Measurements from ENCODE around the gene PYGM. TPM values are rescaled to one million over a fixed set of nuclear protein-coding genes. Genes with fewer than 3 reads are reported as not detected.

Gene PYGM
- total RNA-seq, 8 experiments from 2014 or later = 0.31 to 12.8 (median 2.2) TPM

DNA sequence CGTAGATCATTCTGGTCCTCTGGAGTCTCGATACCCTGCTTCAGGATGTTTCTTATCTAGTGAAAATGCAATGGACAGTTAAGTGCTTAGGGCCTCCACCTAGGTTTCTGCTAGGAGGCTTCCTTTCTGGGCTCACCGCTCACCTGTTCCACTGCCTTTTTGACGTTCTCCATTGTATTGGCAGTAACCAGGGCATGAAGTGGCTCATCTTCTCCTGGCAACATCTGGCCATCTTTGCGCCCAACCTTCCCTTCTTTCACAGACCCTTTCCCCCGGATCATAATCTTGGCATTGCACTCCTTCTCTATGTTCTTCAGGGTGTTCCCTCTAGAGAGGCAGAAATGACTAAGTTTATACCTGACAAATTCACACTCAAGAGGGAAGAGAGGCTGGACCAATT, 9.5 kb upstream of the PYGM start:
- Histone ChIP-seq H3K27ac (no peak overlapping the region), H3K4me3 (no peak overlapping the region), H3K4me1 (replicated peaks in 1 of 2) (peaks cover 7 to 10% of the 10 kb centered on the region in 2 donors)
- 85 to 100% (median 98%) methylated on average over 1 to 6 of the region's 6 CpGs; no CpG with 5 or more reads in 2 of the 10 experiments for WGBS, 10 experiments
- ATAC-seq (replicated peaks in 6 of 8) = no peak
- in situ Hi-C loops (cut with MboI; ENCODE audit: low pct_unique_long_range_greater_than_20kb in 2 of 9, low sequenced_read_pairs in 9 of 9, unreplicated experiment in 9 of 9) = no loop called here

DNA sequence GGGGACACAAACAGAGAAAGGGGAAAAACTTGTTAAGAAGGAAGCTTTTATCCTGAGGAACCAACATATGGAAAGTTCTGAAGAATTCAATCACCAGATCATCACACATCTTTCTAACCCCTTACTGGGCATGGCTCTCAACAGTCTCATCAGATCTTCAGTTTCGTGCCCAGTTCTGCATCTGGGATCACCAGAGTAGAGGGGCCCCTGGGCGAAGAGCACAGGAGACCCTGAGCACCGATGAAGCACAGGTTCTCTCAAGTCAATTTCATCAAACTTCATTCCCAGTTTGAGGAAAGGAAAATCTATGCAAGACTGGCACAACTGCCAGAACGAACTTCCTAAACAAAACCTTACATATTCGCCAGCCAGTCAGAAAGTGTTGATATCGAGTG, 8.5 kb upstream of the PYGM start:
- WGBS, 10 experiments = 70 to 100% (median 93%) methylated on average over 1 to 5 of the region's 6 CpGs; no CpG with 5 or more reads in 2 of the 10 experiments
- no peak for ATAC-seq (replicated peaks in 6 of 8)
- H3K27ac ChIP-seq = no peak overlapping the region

DNA sequence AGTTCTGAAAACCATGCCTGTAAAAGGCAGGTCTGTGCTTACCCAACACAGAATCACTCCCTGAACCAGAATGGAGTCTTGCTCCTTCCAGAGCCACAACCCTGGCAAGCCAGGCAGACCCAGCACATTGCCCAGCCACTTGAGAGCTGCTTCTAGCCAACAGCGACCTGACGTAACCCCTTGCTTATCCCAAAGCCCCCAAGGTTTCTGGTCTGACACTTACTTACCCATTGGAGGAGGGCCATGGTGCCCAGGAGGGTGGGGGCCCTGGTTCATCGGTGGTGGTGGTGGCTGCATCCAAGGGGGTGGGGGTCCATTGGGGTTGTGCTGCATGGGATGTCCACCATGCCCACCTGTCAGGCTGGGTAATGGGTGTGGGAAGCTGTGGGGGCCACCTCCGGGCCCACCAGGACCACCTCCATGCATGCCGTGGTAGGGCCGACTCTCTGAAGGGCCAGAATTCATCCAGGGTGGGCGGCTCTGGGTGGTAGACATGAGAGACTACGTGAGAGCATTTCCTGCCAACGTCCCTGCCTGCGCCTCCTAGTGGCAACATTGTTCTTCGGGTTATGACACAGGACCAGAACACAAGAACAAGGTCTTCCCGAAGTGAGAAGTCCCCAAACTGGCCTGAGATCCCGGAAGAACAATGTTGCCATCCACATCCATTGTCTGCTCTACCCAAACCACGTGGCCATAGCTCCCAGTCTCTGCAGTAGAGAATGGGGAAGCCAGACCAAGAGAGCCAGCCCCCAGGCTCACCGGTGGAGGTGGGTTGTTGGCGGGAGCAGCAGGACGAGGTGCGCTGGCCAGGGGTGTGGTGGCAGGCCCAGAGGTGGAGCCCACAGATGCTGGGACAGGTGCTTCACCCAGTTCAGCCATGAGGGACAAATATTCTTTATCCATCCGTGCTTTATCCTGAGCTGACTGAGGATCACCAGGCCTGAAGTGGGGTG, 7.8 kb upstream of the PYGM start:
- peaks cover 24 to 27% of the 10 kb centered on the region in 2 donors for H3K4me1 ChIP-seq (replicated peaks in 1 of 2)
- in situ Hi-C loops (cut with MboI; ENCODE audit: low pct_unique_long_range_greater_than_20kb in 2 of 9, low sequenced_read_pairs in 9 of 9, unreplicated experiment in 9 of 9) = no loop called here
- H3K27ac ChIP-seq = no peak overlapping the region
- 0 to 100% (median 57%) methylated on average over 1 to 7 of the region's 19 CpGs; no CpG with 5 or more reads in 4 of the 10 experiments for WGBS, 10 experiments
- peak in 6 of 8 experiments; percentile 8 to 60 (median 15) for ATAC-seq (replicated peaks in 6 of 8)
- H3K4me3 ChIP-seq = no peak overlapping the region

More for the DNA sequence above, 8.5 kb upstream of the PYGM start:
- in situ Hi-C loops (cut with MboI; ENCODE audit: low pct_unique_long_range_greater_than_20kb in 2 of 9, low sequenced_read_pairs in 9 of 9, unreplicated experiment in 9 of 9) = no loop called here
- Histone ChIP-seq H3K4me1 (replicated peaks in 1 of 2) (peaks cover 17 to 20% of the 10 kb centered on the region in 2 donors), H3K4me3 (no peak overlapping the region)

DNA sequence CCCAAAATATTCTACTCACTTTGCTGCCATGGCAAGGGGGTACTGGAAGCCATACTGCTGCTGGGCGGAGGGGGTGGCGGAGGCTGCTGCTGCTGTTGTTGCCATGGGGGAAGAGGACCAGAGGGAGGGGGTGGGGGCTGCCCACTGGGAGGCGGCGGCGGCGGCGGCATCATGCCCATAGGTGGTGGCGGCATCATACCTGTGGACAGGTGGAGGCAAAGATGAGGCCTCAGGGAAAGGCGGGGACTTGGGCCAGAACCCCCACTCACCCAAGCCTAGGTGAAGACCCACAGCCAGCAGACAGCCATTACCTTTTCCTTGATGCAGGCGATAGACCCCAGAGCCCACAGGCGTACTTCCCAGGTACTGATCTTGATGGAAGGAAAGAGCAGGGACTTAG, 7.1 kb upstream of the PYGM start:
- no peak for ATAC-seq (replicated peaks in 6 of 8)
- 80 to 100% (median 100%) methylated on average over 1 to 2 of the region's 11 CpGs; no CpG with 5 or more reads in 6 of the 10 experiments for WGBS, 10 experiments
- H3K27ac ChIP-seq = no peak overlapping the region
- in situ Hi-C loops (cut with MboI; ENCODE audit: low pct_unique_long_range_greater_than_20kb in 2 of 9, low sequenced_read_pairs in 9 of 9, unreplicated experiment in 9 of 9) = no loop called here
- H3K4me3 ChIP-seq = no peak overlapping the region
- peaks cover 31 to 34% of the 10 kb centered on the region in 2 donors for H3K4me1 ChIP-seq (replicated peaks in 1 of 2)

DNA sequence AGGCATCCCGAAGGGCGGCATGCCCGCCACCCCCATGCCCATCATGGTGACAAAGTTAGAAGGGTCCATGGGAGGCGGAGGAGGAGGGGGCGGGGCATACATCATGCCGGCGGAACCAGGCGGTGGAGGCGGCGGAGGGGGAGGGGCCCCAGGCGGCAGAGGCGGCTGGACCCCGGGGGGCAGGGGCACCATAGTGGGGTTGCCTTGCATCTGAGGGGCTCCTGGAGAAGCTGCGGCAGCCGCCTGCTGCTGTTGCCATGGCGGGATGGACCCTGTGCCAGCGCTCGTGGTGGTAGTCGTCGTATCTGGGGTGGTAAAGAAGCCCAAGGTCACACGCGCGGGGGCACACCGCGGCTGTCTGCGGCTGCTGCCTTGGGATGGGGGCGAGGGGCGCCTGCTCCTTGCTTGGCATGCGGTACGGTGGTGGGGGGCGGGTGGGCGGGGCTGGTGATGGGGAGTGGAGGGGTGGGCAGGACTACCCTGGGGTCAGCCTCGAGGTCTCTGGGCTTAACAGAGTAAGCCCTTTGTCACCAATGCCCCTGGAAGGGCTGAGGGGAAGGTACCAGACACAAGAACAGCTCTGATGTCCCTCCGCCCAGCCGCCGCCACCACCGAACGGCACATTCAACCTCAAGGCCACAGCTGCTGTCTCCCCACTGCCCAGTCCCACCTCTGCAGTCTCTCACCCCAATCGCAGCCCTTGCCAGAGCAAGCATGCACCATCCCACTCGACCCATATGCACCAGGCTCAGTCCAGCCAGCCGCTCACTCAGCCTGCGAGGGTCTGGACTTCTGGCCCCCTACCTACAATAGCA, 6.3 kb upstream of the PYGM start:
- Histone ChIP-seq H3K27ac (no peak overlapping the region), H3K4me3 (no peak overlapping the region), H3K4me1 (replicated peaks in 1 of 2) (peaks cover 37 to 38% of the 10 kb centered on the region in 2 donors)
- WGBS, 10 experiments = 90% methylated on average over 2 of the region's 42 CpGs; no CpG with 5 or more reads in 9 of the 10 experiments
- in situ Hi-C loops (cut with MboI; ENCODE audit: low pct_unique_long_range_greater_than_20kb in 2 of 9, low sequenced_read_pairs in 9 of 9, unreplicated experiment in 9 of 9) = no loop called here
- ATAC-seq (replicated peaks in 6 of 8) = peak in 1 of 8 experiments; percentile 5

DNA sequence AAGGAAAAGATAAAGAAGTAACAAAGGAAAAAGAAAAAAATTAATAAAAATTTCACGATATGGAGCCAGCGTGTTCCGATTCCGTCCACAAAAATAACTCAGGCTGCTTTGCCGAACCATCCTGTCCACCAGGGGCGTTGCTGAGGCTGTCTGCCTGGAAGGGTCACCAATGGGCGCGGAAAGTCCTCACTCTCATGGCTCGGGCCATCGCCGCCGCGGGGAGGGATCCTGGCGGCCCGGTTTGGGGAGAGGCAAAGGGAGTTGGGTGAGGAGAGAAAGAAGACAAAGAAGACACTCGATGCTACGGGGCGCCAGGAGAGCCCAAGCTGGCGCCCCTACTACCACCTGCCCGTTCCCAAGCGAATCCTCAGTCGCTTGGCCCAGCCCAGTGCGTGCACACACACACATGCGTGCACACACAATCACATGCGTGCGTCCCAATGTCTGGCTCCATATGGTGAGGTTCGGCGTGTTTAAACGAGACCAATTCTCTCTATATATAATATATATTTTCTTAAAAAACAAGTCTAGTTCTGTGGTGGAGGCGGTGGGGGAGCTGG, 5.6 kb upstream of the PYGM start:
- Histone ChIP-seq H3K4me1 (replicated peaks in 1 of 2) (peaks cover 42 to 44% of the 10 kb centered on the region in 2 donors), H3K27ac (no peak overlapping the region)

DNA sequence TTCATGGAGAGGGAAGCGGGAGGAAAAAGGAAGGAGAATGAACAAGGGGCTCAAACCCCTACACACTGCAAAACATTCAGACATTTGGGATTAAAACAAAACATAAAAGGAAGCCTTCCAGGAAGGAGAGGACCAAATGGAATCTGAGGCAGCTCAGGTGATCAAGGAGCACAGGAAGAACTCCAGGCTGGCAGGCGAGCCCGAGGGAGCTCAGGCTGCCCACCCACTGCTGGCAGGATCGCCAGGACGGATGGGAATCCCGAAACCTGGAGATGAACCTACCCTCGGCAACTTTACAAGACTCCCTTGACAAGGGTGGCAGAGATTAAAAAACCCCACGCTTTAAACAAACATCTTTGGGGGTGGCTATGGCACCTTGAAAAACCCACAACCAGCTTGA, 5.0 kb upstream of the PYGM start:
- Histone ChIP-seq H3K4me3 (no peak overlapping the region), H3K4me1 (replicated peaks in 1 of 2) (peaks cover 49 to 50% of the 10 kb centered on the region in 2 donors), H3K27ac (peak overlapping the region in 1 of 2 donors; percentile 15)
- WGBS, 10 experiments = 63 to 100% (median 84%) methylated on average over 1 to 7 of the region's 8 CpGs; no CpG with 5 or more reads in 1 of the 10 experiments
- in situ Hi-C loops (cut with MboI; ENCODE audit: low pct_unique_long_range_greater_than_20kb in 2 of 9, low sequenced_read_pairs in 9 of 9, unreplicated experiment in 9 of 9) = no loop called here
- ATAC-seq (replicated peaks in 6 of 8) = no peak

More for the DNA sequence above, 5.6 kb upstream of the PYGM start:
- in situ Hi-C loops (cut with MboI; ENCODE audit: low pct_unique_long_range_greater_than_20kb in 2 of 9, low sequenced_read_pairs in 9 of 9, unreplicated experiment in 9 of 9) = no loop called here
- no peak for ATAC-seq (replicated peaks in 6 of 8)
- H3K4me3 ChIP-seq = no peak overlapping the region
- WGBS, 10 experiments = 79 to 100% (median 86%) methylated on average over 1 to 17 of the region's 30 CpGs; no CpG with 5 or more reads in 3 of the 10 experiments

DNA sequence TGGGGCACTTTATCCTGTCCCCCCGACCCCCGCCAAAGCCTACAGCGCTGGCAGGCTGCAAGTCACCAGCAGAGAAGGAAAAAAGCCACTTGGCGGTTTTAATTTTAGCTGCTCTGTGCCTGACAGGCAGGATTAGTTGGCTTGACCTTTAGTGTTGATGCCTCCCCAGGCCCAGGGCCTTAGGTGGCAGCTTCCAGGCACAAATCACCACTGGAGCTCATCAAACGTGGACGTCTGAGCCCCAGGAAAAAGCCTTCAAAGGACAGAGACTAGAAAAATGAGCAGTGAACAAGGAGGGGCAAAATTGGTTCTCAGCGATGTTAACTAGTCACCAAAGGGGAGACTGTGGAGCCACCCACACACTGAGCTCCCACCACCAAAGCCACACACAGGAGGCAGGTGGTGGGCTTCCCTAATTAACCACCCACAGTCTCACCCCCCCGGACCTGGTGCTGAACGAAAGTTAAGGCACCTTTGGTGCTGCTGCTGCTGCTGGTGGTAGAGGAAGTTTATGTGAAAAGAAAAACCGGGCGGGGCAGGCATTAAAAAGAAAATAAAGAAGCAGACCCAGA, 4.4 kb upstream of the PYGM start:
- in situ Hi-C loops (cut with MboI; ENCODE audit: low pct_unique_long_range_greater_than_20kb in 2 of 9, low sequenced_read_pairs in 9 of 9, unreplicated experiment in 9 of 9) = no loop called here
- WGBS, 10 experiments = 11 to 81% (median 22%) methylated on average over 1 to 9 of the region's 11 CpGs; no CpG with 5 or more reads in 2 of the 10 experiments
- H3K4me1 ChIP-seq (replicated peaks in 1 of 2) = peaks cover 55 to 56% of the 10 kb centered on the region in 2 donors
- no peak for ATAC-seq (replicated peaks in 6 of 8)
- peak overlapping the region; percentile 48 to 63 for H3K27ac ChIP-seq
- no peak overlapping the region for H3K4me3 ChIP-seq

DNA sequence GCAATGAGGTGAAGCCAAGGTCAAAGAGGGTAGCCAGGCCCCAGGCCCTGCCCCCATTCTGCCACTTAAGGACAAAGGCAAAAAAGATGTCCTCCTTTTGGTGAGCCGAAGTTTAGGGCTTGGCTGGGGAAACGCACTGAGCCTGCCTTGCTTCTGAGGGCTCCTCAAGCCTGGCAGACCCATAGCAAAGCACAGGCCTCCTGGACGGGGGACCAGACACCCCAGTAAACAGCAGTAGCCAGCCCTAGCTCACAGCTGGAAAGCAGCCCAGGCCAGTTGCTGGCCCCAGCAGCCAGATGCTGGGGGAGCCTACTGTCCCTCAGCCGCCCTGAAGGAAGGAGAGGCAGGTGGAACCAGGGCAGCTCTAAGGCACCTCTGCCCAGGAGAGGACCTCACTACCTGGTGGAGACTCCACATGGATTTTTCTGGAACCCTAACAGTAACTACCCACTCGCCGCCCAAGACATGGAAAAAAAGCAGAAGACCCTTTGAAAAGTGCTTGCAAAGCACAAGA, 3.8 kb upstream of the PYGM start:
- 44 to 62% (median 60%) methylated on average over 1 to 2 of the region's 6 CpGs; no CpG with 5 or more reads in 6 of the 10 experiments for whole genome bisulfite sequencing, 10 experiments
- no peak for ATAC-seq (replicated peaks in 6 of 8)
- H3K4me1 ChIP-seq (replicated peaks in 1 of 2) = peaks cover 57 to 59% of the 10 kb centered on the region in 2 donors
- in situ Hi-C loops (cut with MboI; ENCODE audit: low pct_unique_long_range_greater_than_20kb in 2 of 9, low sequenced_read_pairs in 9 of 9, unreplicated experiment in 9 of 9) = no loop called here
- peak overlapping the region; percentile 48 to 63 for H3K27ac ChIP-seq
- no peak overlapping the region for H3K4me3 ChIP-seq

DNA sequence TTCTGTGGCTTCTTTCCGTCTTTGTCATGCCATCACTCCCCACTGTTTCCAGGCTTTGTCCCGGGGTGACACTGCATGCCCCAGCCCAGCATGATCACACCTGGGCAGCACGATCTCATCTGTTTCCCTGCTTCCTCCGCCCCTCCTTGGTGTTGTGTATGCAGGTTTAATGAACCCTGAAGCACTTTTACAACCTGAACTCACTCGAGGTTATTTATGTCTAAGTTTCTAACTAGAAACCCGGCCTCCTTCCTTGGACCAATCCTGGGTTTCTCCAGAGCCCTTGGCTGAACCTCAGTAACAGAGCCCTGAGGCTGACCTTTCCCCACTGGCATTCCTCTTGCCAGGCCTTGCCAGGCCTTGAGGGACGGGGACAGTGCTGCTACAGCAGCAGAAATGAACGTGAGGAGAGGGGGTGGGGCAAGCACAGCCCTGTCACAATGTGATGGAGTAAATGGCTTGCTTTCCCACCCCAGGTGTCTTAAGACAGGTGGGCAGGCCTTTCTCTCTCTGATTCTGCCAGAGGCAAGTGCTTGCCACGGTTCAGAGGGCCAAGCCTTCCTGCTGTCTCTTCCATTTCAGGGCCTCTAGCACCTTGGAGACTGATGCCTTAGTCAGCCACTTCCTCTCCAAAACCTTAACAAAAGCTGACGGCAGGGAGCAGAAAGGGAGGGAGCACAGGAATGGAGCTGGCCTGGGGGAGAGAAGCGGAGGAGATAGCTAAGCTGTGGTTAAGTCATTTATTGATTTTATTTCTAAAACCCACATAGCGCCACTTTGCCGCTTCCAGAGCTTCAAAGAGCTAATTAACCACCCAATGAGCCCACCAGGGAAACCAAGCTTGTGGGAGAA, 3.1 kb upstream of the PYGM start:
- Histone ChIP-seq H3K4me1 (replicated peaks in 1 of 2) (peaks cover 57 to 59% of the 10 kb centered on the region in 2 donors), H3K4me3 (no peak overlapping the region), H3K27ac (peak overlapping the region; percentile 48 to 63)
- WGBS, 10 experiments = 0 to 100% (median 25%) methylated on average over 1 to 9 of the region's 13 CpGs
- in situ Hi-C loops (cut with MboI; ENCODE audit: low pct_unique_long_range_greater_than_20kb in 2 of 9, low sequenced_read_pairs in 9 of 9, unreplicated experiment in 9 of 9) = no loop called here
- peak in 4 of 8 experiments; percentile 2 to 40 (median 10) for ATAC-seq (replicated peaks in 6 of 8)

DNA sequence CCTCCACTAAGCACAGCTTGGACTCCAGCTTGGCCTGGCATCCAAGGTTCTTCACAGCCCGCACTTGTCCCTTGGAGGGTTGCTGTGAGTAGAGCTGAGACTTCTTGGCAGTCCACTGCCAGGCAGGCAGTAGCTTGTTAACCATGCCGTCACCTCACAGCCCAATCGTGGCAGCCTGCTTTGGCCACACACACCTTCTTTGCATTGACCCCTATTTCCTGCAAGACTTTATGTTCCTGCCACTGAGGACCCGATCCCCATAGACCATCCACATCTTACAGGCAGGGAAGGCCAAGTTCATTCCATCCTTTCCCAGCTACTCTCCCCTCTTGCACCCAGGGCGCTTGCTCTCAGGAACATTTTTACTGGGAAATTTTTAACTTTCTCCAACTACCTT, 2.5 kb upstream of the PYGM start:
- ATAC-seq (replicated peaks in 6 of 8) = peak in 1 of 8 experiments; percentile 5
- peak overlapping the region; percentile 35 to 63 for H3K27ac ChIP-seq
- in situ Hi-C loops (cut with MboI; ENCODE audit: low pct_unique_long_range_greater_than_20kb in 2 of 9, low sequenced_read_pairs in 9 of 9, unreplicated experiment in 9 of 9) = no loop called here
- no peak overlapping the region for H3K4me3 ChIP-seq
- peaks cover 57 to 59% of the 10 kb centered on the region in 2 donors for H3K4me1 ChIP-seq (replicated peaks in 1 of 2)
- WGBS, 10 experiments = 0 to 70% (median 50%) methylated on average over 1 to 2 of the region's 5 CpGs; no CpG with 5 or more reads in 3 of the 10 experiments
